GM23338 (cell line): ENCODE results near the gene TESK2.

Experiments
- EZH2 ChIP-seq: fragments of 200-600 bp; sonication (generic); IDR thresholded peaks from one replicate; pipeline ENCODE4 v1.8.0; 2017; ENCODE audit warnings: antibody characterized with exemption, mild to moderate bottlenecking, low read depth; ENCODE audit not compliant: unreplicated experiment
- JUNB ChIP-seq: IDR thresholded peaks from one replicate; pipeline ENCODE4 v1.6.1; 2016; ENCODE audit warnings: antibody characterized with exemption; ENCODE audit not compliant: unreplicated experiment
- POLR2AphosphoS5 ChIP-seq: IDR thresholded peaks from 2 replicates; pipeline ENCODE4 v1.6.1; 2016; ENCODE audit warnings: antibody characterized with exemption, low read depth
- REST ChIP-seq: IDR thresholded peaks from one replicate; pipeline ENCODE4 v1.6.1; 2018; ENCODE audit warnings: antibody characterized with exemption; ENCODE audit not compliant: unreplicated experiment
- STAT1 ChIP-seq: IDR thresholded peaks from one replicate; pipeline ENCODE4 v1.6.1; 2016; ENCODE audit warnings: antibody characterized with exemption; ENCODE audit not compliant: unreplicated experiment
- TF ChIP-seq, protein P1 (sequence below), 2 experiments: fragments of 200-600 bp in 1 of 2; sonication (generic) in 1 of 2; conservative IDR thresholded peaks; 2 replicates each; pipeline versions ENCODE4 v1.5.1 to v1.6.1; 2016 to 2017; ENCODE audit warnings: antibody characterized with exemption in 2 of 2, low read depth in 2 of 2, mild to moderate bottlenecking in 2 of 2, moderate library complexity in 1 of 2

DNA sequence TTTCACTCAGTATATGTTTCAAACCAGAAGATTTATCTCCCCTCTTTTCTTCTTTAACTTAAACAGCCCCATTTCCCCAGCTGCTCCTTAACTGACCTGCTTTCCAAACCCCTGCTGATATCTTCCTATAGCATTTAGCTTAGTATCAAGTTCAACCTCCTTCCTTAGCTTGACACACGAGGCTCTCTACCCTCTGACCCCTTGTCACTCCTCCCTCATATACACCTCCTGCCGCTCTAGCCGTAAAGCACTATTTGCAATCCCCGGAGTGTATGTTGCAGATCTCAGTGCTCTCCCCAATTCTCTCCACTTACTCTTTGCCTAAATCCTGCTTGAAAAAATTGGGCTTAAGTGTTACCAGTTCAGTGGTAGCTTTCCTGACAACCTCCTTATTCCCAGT lies 45.9 kb upstream of the TESK2 start:
- TF ChIP-seq, protein P1, sequence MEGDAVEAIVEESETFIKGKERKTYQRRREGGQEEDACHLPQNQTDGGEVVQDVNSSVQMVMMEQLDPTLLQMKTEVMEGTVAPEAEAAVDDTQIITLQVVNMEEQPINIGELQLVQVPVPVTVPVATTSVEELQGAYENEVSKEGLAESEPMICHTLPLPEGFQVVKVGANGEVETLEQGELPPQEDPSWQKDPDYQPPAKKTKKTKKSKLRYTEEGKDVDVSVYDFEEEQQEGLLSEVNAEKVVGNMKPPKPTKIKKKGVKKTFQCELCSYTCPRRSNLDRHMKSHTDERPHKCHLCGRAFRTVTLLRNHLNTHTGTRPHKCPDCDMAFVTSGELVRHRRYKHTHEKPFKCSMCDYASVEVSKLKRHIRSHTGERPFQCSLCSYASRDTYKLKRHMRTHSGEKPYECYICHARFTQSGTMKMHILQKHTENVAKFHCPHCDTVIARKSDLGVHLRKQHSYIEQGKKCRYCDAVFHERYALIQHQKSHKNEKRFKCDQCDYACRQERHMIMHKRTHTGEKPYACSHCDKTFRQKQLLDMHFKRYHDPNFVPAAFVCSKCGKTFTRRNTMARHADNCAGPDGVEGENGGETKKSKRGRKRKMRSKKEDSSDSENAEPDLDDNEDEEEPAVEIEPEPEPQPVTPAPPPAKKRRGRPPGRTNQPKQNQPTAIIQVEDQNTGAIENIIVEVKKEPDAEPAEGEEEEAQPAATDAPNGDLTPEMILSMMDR (conservative IDR thresholded peaks at IDR 0.05; ENCODE audit: low read depth in 2 of 2): no peak
- TF ChIP-seq JUNB (no peak), REST (no peak), EZH2 (no peak), POLR2AphosphoS5 (no peak), STAT1 (no peak)
